AG09319 (cell line): ENCODE measurements around the gene NHLH2.

Experiments
- DNase-seq: peaks from one replicate; pipeline ENCODE4 v3.0.0-alpha.2; 2010; ENCODE audit warnings: low read depth; ENCODE audit errors: extremely low read depth
- CTCF ChIP-seq: IDR thresholded peaks from 2 replicates; pipeline ENCODE4 v1.5.1; 2011; ENCODE audit warnings: low read depth, mild to moderate bottlenecking, inconsistent platforms, low read length, moderate library complexity

The NHLH2 gene

DNA sequence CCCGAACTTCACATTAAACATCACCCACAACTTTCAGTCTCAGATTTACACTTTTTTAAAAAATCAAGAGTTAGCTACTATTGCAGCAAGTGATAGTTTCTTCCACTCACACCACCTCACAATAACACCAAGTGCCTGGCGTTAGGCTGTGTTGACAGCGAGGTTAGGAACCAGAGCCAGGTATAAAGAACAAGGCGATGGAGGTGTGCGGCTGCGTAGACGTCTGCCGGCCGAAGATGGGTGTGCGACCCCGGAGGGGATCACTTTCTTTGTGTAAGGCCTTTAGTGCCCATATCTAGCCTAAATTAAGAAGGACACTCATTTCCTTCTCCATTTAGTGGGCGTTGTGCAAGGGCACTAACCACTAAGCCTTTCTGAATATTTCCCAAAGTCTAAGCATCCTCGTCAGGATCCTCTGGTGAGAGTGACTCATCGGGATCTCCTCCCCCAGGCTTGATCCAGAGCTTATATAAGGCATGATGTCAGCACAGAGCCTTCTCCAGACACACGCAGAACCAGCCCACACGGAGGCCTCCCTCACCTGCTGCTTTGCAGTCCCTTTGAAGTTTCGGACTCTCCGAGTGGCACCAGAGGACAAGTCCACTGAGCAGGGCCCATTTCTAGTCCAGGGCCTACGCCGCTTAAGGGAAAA lies 11.8 kb downstream of the NHLH2 start:
- peak; percentile 77 for DNase-seq
- no peak for TF ChIP-seq CTCF

DNA sequence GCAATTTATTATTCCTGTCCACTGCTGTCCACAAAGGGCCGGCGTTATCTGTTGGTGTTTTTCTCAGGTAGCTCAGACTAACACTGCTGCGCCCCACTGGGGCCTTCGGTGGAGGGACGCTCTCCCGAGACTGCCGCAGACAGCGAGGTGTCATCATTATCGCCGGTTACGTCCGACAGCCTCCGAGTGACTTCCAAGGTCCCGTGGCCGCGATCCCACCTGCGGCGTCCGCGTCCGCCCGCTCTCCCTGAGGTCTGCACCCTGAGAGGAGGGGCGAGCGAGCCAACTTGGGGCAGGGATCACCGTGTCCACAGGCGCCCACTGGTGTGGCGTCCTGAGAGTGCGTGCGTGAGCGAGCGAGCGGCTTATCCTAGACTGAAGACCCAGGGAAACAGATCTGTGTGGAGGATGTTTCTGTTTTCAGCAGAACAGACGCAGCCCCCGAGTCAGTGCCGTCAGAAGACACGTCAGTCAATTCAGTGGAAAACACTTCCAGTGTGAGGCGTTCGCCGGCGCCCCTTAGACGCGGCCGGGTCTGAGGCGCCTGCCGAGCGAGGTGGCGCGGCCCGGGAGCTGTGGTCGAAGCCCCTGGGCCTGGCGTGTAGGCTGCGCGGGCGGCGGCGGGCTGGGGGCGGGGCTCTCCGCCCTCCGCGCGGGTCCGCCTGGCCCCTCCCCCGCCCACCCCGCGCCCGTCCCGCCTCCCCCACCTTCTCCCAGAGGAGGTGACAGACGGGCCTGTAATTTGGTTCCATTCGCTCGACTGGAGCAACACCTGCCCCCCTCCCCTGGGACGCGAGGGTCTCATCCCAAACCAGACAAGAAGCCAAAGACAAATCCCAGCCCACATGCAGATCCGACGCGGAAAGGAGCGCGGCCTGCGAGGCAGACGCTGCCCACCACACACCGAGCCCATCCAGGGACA lies 12.6 kb downstream of the NHLH2 start:
- TF ChIP-seq CTCF: no peak
- no peak for DNase-seq

DNA sequence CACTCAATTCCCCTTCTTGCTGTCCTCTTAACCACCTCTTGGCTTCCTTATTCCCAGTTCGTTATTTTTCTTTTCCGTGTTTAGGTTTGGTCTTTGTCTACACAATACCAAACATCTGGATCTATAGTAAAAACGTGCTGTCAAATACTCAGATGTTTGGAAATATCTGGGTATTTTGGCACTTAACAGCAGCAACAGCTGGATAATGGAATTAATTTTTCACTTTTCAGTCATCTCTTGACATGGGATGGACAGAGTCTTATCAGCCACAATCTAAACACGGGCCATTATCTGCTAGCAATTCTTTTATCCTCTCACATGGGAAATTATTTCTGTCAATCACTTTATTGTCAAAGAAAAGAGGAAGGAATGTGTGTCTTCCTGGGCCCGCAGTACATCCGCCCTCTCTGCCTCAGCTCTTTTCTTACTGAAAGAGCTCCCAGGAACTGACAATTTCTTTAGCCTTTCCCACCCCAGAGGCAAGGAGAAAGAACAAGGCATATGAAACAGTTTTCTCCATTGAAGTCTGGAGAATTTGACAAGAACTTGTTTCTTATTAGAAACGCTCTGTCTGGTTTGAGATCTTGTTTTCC lies 13.4 kb downstream of the NHLH2 start:
- TF ChIP-seq CTCF: no peak
- no peak for DNase-seq

DNA sequence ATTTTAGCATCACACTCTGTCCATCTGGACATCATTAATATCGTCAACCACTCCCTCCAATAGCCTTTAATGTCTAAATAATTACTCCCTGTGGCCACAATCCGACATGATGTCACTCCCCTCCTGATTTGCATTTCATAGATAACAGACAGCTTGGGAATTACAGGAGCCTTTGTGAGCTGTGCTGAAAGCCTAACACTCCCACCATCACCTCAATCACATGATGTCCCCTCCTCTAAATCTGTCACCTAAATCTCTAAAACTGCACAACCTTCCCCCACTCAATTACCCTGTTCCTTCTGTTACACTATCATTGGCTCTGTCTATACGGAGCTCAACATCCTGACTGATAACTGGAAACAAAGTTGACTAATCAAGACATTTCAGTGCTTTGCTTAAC lies 14.3 kb downstream of the NHLH2 start:
- TF ChIP-seq CTCF: no peak
- DNase-seq: no peak

DNA sequence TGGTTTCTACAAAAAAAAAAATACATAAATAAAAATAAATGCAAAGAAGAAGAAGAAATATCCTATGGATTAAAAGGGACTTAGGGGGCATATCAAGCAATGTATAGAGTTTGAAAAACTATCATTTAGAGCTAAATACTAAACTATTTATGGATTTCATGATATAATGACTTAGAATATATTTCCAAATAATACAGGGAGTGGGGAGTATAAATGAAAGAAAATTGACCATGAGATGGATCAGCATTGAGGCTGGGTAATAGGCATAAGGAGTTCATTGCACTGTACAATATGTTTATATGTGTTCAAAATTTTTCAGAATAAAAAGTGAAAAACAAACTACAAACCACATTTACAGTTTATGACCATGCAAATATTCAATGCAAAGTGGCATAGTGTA lies 18.8 kb downstream of the NHLH2 start:
- TF ChIP-seq CTCF: no peak
- DNase-seq: no peak

- TF ChIP-seq CTCF: no peak
- no peak for DNase-seq
Observed at GRCh38 chr1:115815694-115816093, 25.2 kb downstream of the NHLH2 start.
